Stromal cell of bone marrow (primary cell): ENCODE results near the gene BARX1.
"Not testable (repeated sequence)": the region's sequence is repeated elsewhere in the genome, so short reads cannot be mapped to it uniquely, and the experiment has no call there.

Experiments used
- DNase-seq: peaks from one replicate; pipeline ENCODE4 v3.0.0-alpha.2; 2012; ENCODE audit warnings: low read depth

Gene BARX1

GRCh38 chr9:93951655-93952118 is 3.5 kb downstream of the BARX1 start:
- DNase-seq = no peak

- no peak for DNase-seq
These were observed 4.2 kb downstream of the BARX1 start for GRCh38 chr9:93950619-93951601.

- no peak for DNase-seq
These were observed 5.3 kb downstream of the BARX1 start for GRCh38 chr9:93949694-93950449.

- no peak for DNase-seq
These were observed 6.0 kb downstream of the BARX1 start for GRCh38 chr9:93949073-93949693.

GRCh38 chr9:93948441-93949072 is 6.6 kb downstream of the BARX1 start:
- no peak for DNase-seq

- DNase-seq = no peak
These were observed 7.6 kb downstream of the BARX1 start for GRCh38 chr9:93947409-93948070.

GRCh38 chr9:93946338-93946712 is 8.8 kb downstream of the BARX1 start:
- DNase-seq = no peak

- DNase-seq = no peak
These were observed 9.5 kb downstream of the BARX1 start for GRCh38 chr9:93945400-93946337.

- no peak for DNase-seq
These were observed 11.1 kb downstream of the BARX1 start for GRCh38 chr9:93944011-93944410.

GRCh38 chr9:93942161-93942560 is 13.0 kb downstream of the BARX1 start:
- DNase-seq = no peak

GRCh38 chr9:93941493-93941892 is 13.7 kb downstream of the BARX1 start:
- DNase-seq = no peak

- no peak for DNase-seq
These were observed 14.2 kb downstream of the BARX1 start for GRCh38 chr9:93940951-93941350.

- not testable (repeated sequence) for DNase-seq
These were observed 15.6 kb downstream of the BARX1 start for GRCh38 chr9:93939589-93939988.

- DNase-seq = no peak
These were observed 18.0 kb downstream of the BARX1 start for GRCh38 chr9:93937193-93937592.

- no peak for DNase-seq
These were observed 23.2 kb downstream of the BARX1 start for GRCh38 chr9:93931905-93932304.

- no peak for DNase-seq
These were observed 25.1 kb downstream of the BARX1 start for GRCh38 chr9:93930070-93930469.

GRCh38 chr9:93929231-93929630 is 25.9 kb downstream of the BARX1 start:
- no peak for DNase-seq

GRCh38 chr9:93922535-93922934 is 32.6 kb downstream of the BARX1 start:
- DNase-seq = no peak

- DNase-seq = no peak
These were observed 34.9 kb downstream of the BARX1 start for GRCh38 chr9:93920131-93920800.

- DNase-seq = no peak
These were observed 37.1 kb downstream of the BARX1 start for GRCh38 chr9:93918061-93918460.
